H1 (cell line): ENCODE results near the gene CHRNA10. TPM values are rescaled to one million over a fixed set of nuclear protein-coding genes. Genes with fewer than 3 reads are reported as not detected.

ENCODE experiments used
- CTCF ChIA-PET: fragments of 300-600 bp; sonication (Branson Sonifier 250); formaldehyde crosslinking; loops from one replicate; lab custom pipeline; 2021; ENCODE audit not compliant: partially characterized antibody; lab: Charles Lee
- POLR2A ChIA-PET: fragments of 300-600 bp; sonication (Branson Sonifier 250); formaldehyde crosslinking; loops from one replicate; lab custom pipeline; 2021; ENCODE audit warnings: inconsistent platforms; ENCODE audit not compliant: partially characterized antibody; lab: Charles Lee
- DNase-seq, 2 experiments: peaks; one replicate each; pipeline versions ENCODE4 v3.0.0 to v3.0.0-alpha.2; 2010 to 2022; ENCODE audit warnings: low spot score in 2 of 2, low read depth in 1 of 2, mixed read lengths in 1 of 2
- FAIRE-seq: peaks from 2 replicates; lab custom pipeline; 2011; peaks lifted over from hg19 to GRCh38; lab: Jason Lieb, UNC
- H2AFZ ChIP-seq: 2 replicates; pipeline ENCODE4 v1.8.1; 2012; ENCODE audit warnings: low read length, inconsistent platforms
- H2AK5ac ChIP-seq: 2 replicates; pipeline ENCODE4 v1.6.1; 2013; ENCODE audit warnings: low read depth, low read length
- H2BK120ac ChIP-seq: replicated peaks from 2 replicates; pipeline ENCODE3; 2013; ENCODE audit warnings: low read depth, low read length, inconsistent platforms
- H2BK12ac ChIP-seq: 2 replicates; pipeline ENCODE4 v1.6.1; 2013; ENCODE audit warnings: low read depth, low read length
- H2BK15ac ChIP-seq: 2 replicates; pipeline ENCODE4 v1.6.1; 2013; ENCODE audit warnings: low read length
- H2BK20ac ChIP-seq: 2 replicates; pipeline ENCODE4 v1.6.1; 2013; ENCODE audit warnings: low read length
- H2BK5ac ChIP-seq: 2 replicates; pipeline ENCODE4 v1.6.1; 2013; ENCODE audit warnings: low read depth, low read length
- H3K14ac ChIP-seq: 2 replicates; pipeline ENCODE4 v1.6.1; 2013; ENCODE audit warnings: inconsistent platforms; ENCODE audit not compliant: insufficient read length
- H3K18ac ChIP-seq: 2 replicates; pipeline ENCODE4 v1.6.1; 2013; ENCODE audit warnings: low read length; ENCODE audit errors: extremely low read depth
- H3K23ac ChIP-seq: 2 replicates; pipeline ENCODE4 v1.6.1; 2013; ENCODE audit warnings: inconsistent platforms; ENCODE audit not compliant: insufficient read length
- H3K23me2 ChIP-seq: 2 replicates; pipeline ENCODE4 v1.6.1; 2013; ENCODE audit warnings: low read depth, low read length
- H3K27ac ChIP-seq: 2 replicates; pipeline ENCODE4 v1.6.1; 2011; ENCODE audit warnings: low read depth, low read length, inconsistent platforms
- H3K27me3 ChIP-seq, 4 experiments: replicated peaks in 1 of 4; 1 replicate in 1 of 4; 2 replicates in 3 of 4; pipeline versions ENCODE4 v1.6.1 to v1.8.1; 2011 to 2013; ENCODE audit warnings: low read length in 3 of 4, mild to moderate bottlenecking in 3 of 4, inconsistent platforms in 2 of 4, mixed read lengths in 2 of 4, moderate library complexity in 1 of 4; ENCODE audit not compliant: control insufficient read depth in 3 of 4, insufficient read depth in 3 of 4; ENCODE audit errors: extremely low read depth in 1 of 4
- H3K36me3 ChIP-seq, 4 experiments: 2 replicates each; pipeline versions ENCODE4 v1.6.1 to v1.8.1; 2011 to 2013; ENCODE audit warnings: mild to moderate bottlenecking in 4 of 4, low read length in 3 of 4, moderate library complexity in 2 of 4, control low read depth in 1 of 4, inconsistent platforms in 1 of 4; ENCODE audit not compliant: insufficient read depth in 4 of 4, control insufficient read depth in 2 of 4
- H3K4ac ChIP-seq: replicated peaks from 2 replicates; pipeline ENCODE3; 2013; ENCODE audit warnings: low read length, low read depth, mixed read lengths, inconsistent platforms; ENCODE audit not compliant: insufficient read length
- H3K4me1 ChIP-seq, 4 experiments: replicated peaks in 1 of 4; 1 replicate in 1 of 4; 2 replicates in 3 of 4; pipeline versions ENCODE4 v1.6.1 to v1.8.1; 2011 to 2013; ENCODE audit warnings: low read length in 3 of 4, inconsistent platforms in 2 of 4, mixed read lengths in 1 of 4; ENCODE audit not compliant: insufficient read depth in 4 of 4, control insufficient read depth in 3 of 4
- H3K4me2 ChIP-seq, 2 experiments: 2 replicates each; pipeline versions ENCODE4 v1.6.1 to v1.8.1; 2011 to 2013; ENCODE audit warnings: low read depth in 2 of 2, low read length in 2 of 2, control low read depth in 1 of 2, inconsistent platforms in 1 of 2, mild to moderate bottlenecking in 1 of 2; ENCODE audit not compliant: insufficient read depth in 1 of 2
- H3K4me3 ChIP-seq, 4 experiments: fragments of 200-600, 300-600 bp in 1 of 4; sonication (generic), shearing (Covaris generic), sonication (Bioruptor Twin) in 1 of 4; 2 replicates each; pipeline versions ENCODE4 v1.5.1 to v1.8.1; 2011 to 2016; ENCODE audit warnings: low read length in 4 of 4, low read depth in 3 of 4, control low read depth in 2 of 4, inconsistent platforms in 2 of 4, mild to moderate bottlenecking in 2 of 4, mixed read lengths in 1 of 4, moderate library complexity in 1 of 4; ENCODE audit not compliant: insufficient read depth in 2 of 4; ENCODE audit errors: extremely low read depth in 1 of 4
- H3K56ac ChIP-seq: replicated peaks from 2 replicates; pipeline ENCODE3; 2013; ENCODE audit warnings: low read depth, mild to moderate bottlenecking, mixed read lengths, low read length, inconsistent platforms; ENCODE audit not compliant: insufficient read length
- H3K79me1 ChIP-seq: 2 replicates; pipeline ENCODE4 v1.6.1; 2013; ENCODE audit warnings: low read depth, low read length, control low read depth
- H3K79me2 ChIP-seq, 2 experiments: 2 replicates each; pipeline versions ENCODE4 v1.6.1 to v1.8.1; 2012 to 2013; ENCODE audit warnings: low read length in 2 of 2, mild to moderate bottlenecking in 2 of 2, inconsistent platforms in 1 of 2; ENCODE audit not compliant: insufficient read depth in 2 of 2, control insufficient read depth in 1 of 2
- H3K9ac ChIP-seq, 4 experiments: replicated peaks in 1 of 4; 1 replicate in 1 of 4; 2 replicates in 3 of 4; pipeline versions ENCODE4 v1.6.1 to v1.8.1; 2011 to 2013; ENCODE audit warnings: low read depth in 3 of 4, low read length in 3 of 4, control low read depth in 2 of 4, mild to moderate bottlenecking in 2 of 4, moderate library complexity in 2 of 4, inconsistent platforms in 1 of 4; ENCODE audit errors: extremely low read depth in 1 of 4
- H3K9me3 ChIP-seq, 2 experiments: 2 replicates each; pipeline versions ENCODE4 v1.6.1 to v1.8.1; 2012 to 2013; ENCODE audit warnings: mild to moderate bottlenecking in 2 of 2, moderate library complexity in 2 of 2, control low read depth in 1 of 2, inconsistent platforms in 1 of 2, low read depth in 1 of 2, low read length in 1 of 2, mixed read lengths in 1 of 2; ENCODE audit not compliant: insufficient read depth in 2 of 2
- H4K20me1 ChIP-seq, 2 experiments: replicated peaks in 1 of 2; 2 replicates each; pipeline versions ENCODE3 to v1.8.1; 2011 to 2013; ENCODE audit warnings: inconsistent platforms in 2 of 2, low read length in 2 of 2, mild to moderate bottlenecking in 1 of 2; ENCODE audit not compliant: insufficient read depth in 2 of 2, control insufficient read depth in 1 of 2
- H4K5ac ChIP-seq: 2 replicates; pipeline ENCODE4 v1.6.1; 2013; ENCODE audit warnings: low read length, low read depth, mixed read lengths, inconsistent platforms; ENCODE audit not compliant: insufficient read length
- H4K8ac ChIP-seq: 2 replicates; pipeline ENCODE4 v1.8.0; 2013; ENCODE audit warnings: mild to moderate bottlenecking, moderate library complexity, low read length, inconsistent platforms; ENCODE audit not compliant: insufficient read depth; ENCODE audit errors: extremely low read depth
- H4K91ac ChIP-seq: replicated peaks from 2 replicates; pipeline ENCODE3; 2013; ENCODE audit warnings: low read length, mixed read lengths, inconsistent platforms; ENCODE audit not compliant: insufficient read length
- KDM1A ChIP-seq: fragments of 200-600, 300-600 bp; sonication (generic); IDR thresholded peaks from 2 replicates; pipeline ENCODE4 v1.7.1; 2016; ENCODE audit warnings: mild to moderate bottlenecking, low read length, borderline replicate concordance
- MAFK ChIP-seq: IDR thresholded peaks from 2 replicates; pipeline ENCODE4 v1.6.1; 2012; ENCODE audit warnings: low read depth, mild to moderate bottlenecking, improper control_type of control experiment, low read length
- RNF2 ChIP-seq: fragments of 200-900, 300-1000 bp; sonication (generic); IDR thresholded peaks from 2 replicates; pipeline ENCODE4 v1.7.1; 2016; ENCODE audit warnings: borderline replicate concordance, low read depth, mild to moderate bottlenecking, antibody characterized with exemption, low read length; ENCODE audit not compliant: poor library complexity, severe bottlenecking; ENCODE audit errors: missing control alignments
- SP2 ChIP-seq: IDR thresholded peaks from 2 replicates; pipeline ENCODE4 v1.6.1; 2012; ENCODE audit warnings: mild to moderate bottlenecking, low read length, inconsistent platforms
- TAF1 ChIP-seq: IDR thresholded peaks from 2 replicates; pipeline ENCODE4 v1.6.1; 2011; ENCODE audit warnings: mild to moderate bottlenecking, low read depth, low read length
- TEAD4 ChIP-seq: IDR thresholded peaks from 2 replicates; pipeline ENCODE4 v1.6.1; 2012; ENCODE audit warnings: low read depth, low read length, inconsistent platforms, mixed read lengths
- WGBS, 2 experiments: shearing (Covaris generic) in 1 of 2; methylation state at CpG; one replicate each; pipeline versions ENCODE4 v1.1.6 to v1.1.7; 2013 to 2015; ENCODE audit warnings: low lambda C conversion rate in 2 of 2, mixed read lengths in 2 of 2, inconsistent platforms in 1 of 2, low coverage in 1 of 2, missing lambda C conversion rate in 1 of 2; ENCODE audit not compliant: insufficient replicate concordance in 2 of 2, insufficient coverage in 1 of 2, insufficient read length in 1 of 2; ENCODE audit errors: extremely low coverage in 1 of 2, missing lambda C conversion rate in 1 of 2; 5-methylcytosine and 5-hydroxymethylcytosine counted together
- polyA plus RNA-seq, 7 experiments: library from polyadenylated mRNA; depleted of rRNA in 3 of 7; stranded (reverse) in 5 of 7; unstranded in 2 of 7; fragments of >200 nt in 5 of 7; fragments of 200-250 nt in 2 of 7; gene quantifications; 1 replicate in 5 of 7; 2 replicates in 1 of 7; 4 replicates in 1 of 7; pipeline versions ENCODE4 v1.2.1 to v1.2.3, GENCODE V29; 2011 to 2013; ENCODE audit warnings: missing spikeins in 2 of 7, mixed read lengths in 2 of 7
- total RNA-seq: library from RNA; stranded (reverse); fragmentation: NEBNext Ultra II Directional; extraction: Animal tissue kit (Norgen Biotek cat#: 25700); gene quantifications from 2 replicates; pipeline ENCODE4 v1.2.1, GENCODE V29; 2021
- TF ChIP-seq, protein P1 (sequence below), 3 experiments: IDR thresholded peaks; 1 replicate in 2 of 3; 2 replicates in 1 of 3; pipeline versions ENCODE4 v1.5.1 to v1.6.1; 2011; ENCODE audit warnings: low read length in 3 of 3, mild to moderate bottlenecking in 3 of 3, inconsistent platforms in 2 of 3, low read depth in 1 of 3, moderate library complexity in 1 of 3; ENCODE audit not compliant: insufficient read depth in 1 of 3; ENCODE audit errors: control extremely low read depth in 1 of 3

The CHRNA10 gene
- total and polyA plus RNA-seq, 2 of the 8 experiments (the other 6 are each of a cell fraction or from before 2014, with no cell fraction given): 0.68 to 1.3 TPM

DNA sequence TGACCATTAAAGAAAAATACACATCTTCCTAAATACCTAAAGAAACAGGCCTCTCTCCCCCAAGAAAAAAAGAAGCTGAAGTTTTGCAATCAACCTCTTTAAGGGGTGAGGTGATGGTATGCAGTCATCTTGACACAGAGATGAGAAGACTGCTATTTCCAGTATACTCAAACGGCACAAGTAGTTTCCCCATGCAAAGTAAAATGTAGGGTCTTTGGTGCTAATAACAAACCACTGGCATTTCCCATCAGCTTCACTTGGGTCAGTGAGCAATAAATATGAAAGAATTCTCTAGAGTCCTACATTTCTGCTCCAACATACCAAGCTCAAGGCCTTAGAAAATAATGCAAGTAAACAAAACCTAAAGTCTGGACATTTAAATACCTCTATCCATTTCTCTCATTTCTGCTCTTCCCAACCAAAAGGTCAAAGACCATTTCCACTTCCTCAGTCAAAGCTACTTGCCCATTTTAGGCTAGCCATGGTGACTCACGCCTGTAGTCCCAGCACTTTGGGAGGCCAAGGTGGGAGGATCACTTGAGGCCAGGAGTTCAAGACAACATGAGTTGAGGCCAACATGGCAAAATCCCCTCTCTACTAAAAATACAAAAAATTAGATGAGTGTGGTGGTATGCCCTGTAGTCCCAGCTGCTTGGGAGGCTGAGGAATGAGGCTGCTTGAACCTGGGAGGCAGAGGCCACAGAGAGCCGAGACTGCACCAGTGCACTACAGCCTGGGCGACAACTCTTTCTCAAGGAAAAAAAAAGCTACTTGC, 39.5 kb upstream of the CHRNA10 start:
- no peak overlapping the region for H3K4ac ChIP-seq
- POLR2A ChIA-PET: interaction anchor here (0.6 to 1.2 kb wide), 6 partner anchors 11 to 122 kb away, joined by 3 to 5 read pairs (median 4); no protein-coding TSS in a partner anchor
- no peak overlapping the region for H2BK12ac ChIP-seq
- H3K9ac ChIP-seq: no peak overlapping the region
- CTCF ChIA-PET: interaction anchor here (0.5 to 1.4 kb wide), 6 partner anchors 9 to 99 kb away, joined by 3 to 5 read pairs (median 4); partner anchors contain the start of gene PGAP2
- peaks cover 0 to 11% (median 4%) of the 10 kb centered on the region in 4 experiments; a peak in 4 of 7 replicates for H3K4me1 ChIP-seq
- no peak for TF ChIP-seq RNF2
- TF ChIP-seq SP2: no peak
- no peak for TF ChIP-seq TEAD4
- 0 out of 2 replicates have a peak, but pooled peaks have one; percentile 41 for TF ChIP-seq KDM1A
- TF ChIP-seq TAF1: no peak
- no peak for TF ChIP-seq MAFK
- TF ChIP-seq, protein P1, sequence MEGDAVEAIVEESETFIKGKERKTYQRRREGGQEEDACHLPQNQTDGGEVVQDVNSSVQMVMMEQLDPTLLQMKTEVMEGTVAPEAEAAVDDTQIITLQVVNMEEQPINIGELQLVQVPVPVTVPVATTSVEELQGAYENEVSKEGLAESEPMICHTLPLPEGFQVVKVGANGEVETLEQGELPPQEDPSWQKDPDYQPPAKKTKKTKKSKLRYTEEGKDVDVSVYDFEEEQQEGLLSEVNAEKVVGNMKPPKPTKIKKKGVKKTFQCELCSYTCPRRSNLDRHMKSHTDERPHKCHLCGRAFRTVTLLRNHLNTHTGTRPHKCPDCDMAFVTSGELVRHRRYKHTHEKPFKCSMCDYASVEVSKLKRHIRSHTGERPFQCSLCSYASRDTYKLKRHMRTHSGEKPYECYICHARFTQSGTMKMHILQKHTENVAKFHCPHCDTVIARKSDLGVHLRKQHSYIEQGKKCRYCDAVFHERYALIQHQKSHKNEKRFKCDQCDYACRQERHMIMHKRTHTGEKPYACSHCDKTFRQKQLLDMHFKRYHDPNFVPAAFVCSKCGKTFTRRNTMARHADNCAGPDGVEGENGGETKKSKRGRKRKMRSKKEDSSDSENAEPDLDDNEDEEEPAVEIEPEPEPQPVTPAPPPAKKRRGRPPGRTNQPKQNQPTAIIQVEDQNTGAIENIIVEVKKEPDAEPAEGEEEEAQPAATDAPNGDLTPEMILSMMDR (IDR thresholded peaks at IDR 0.05; ENCODE audit: control extremely low read depth in 1 of 3, insufficient read depth in 1 of 3, low read depth in 1 of 3, low read length in 3 of 3): no peak
- no peak overlapping the region for H4K5ac ChIP-seq
- H3K14ac ChIP-seq: no peak overlapping the region
- H2AK5ac ChIP-seq: no peak overlapping the region
- DNase-seq (no peak), FAIRE-seq (no peak)
- H3K4me3 ChIP-seq: peak overlapping the region in 1 of 4 experiments; percentile 44; a peak in 2 of 8 replicates
- H2BK5ac ChIP-seq: no peak overlapping the region
- H4K20me1 ChIP-seq: peaks cover 0 to 1% of the 10 kb centered on the region in 2 experiments
- no peak overlapping the region for H3K18ac ChIP-seq
- 79% methylated on average over 4 of the region's 4 CpGs; no CpG with 5 or more reads in 1 of the 2 experiments for WGBS, 2 experiments
- H2AFZ ChIP-seq: no peak overlapping the region
- H2BK15ac ChIP-seq: no peak overlapping the region
- H2BK120ac ChIP-seq: no peak overlapping the region
- peak overlapping the region; percentile 14 to 62 for H3K4me2 ChIP-seq
- peaks cover 8 to 68% (median 36%) of the 10 kb centered on the region in 4 experiments; a peak in 7 of 8 replicates for H3K36me3 ChIP-seq
- no peaks in the 10 kb centered on the region for H3K9me3 ChIP-seq
- H3K27ac ChIP-seq: no peak overlapping the region
- no peak overlapping the region for H3K23ac ChIP-seq
- 0 out of 2 replicates have a peak overlapping the region, but pooled peaks have one; percentile 77 for H4K8ac ChIP-seq
- no peaks in the 10 kb centered on the region; the same call in 1 of the 2 replicates for H3K79me1 ChIP-seq
- no peaks in the 10 kb centered on the region for H3K23me2 ChIP-seq
- no peaks in the 10 kb centered on the region for H3K27me3 ChIP-seq
- H2BK20ac ChIP-seq: no peak overlapping the region
- H3K79me2 ChIP-seq: peaks cover 0 to 11% of the 10 kb centered on the region in 2 experiments; a peak in 1 of 4 replicates
- H4K91ac ChIP-seq: no peak overlapping the region
- no peak overlapping the region for H3K56ac ChIP-seq
